HCEC 1CT (cell line): ENCODE measurements around the gene LITAFD.
A peak's percentile ranks its signal among the peaks of the same experiment; 100 is the strongest.
"Not testable (repeated sequence)": the region's sequence is repeated elsewhere in the genome, so short reads cannot be mapped to it uniquely, and the experiment has no call there.

Experiments used
- DNase-seq: peaks from one replicate; pipeline ENCODE4 v3.0.0-alpha.2; 2017

The LITAFD gene

DNA sequence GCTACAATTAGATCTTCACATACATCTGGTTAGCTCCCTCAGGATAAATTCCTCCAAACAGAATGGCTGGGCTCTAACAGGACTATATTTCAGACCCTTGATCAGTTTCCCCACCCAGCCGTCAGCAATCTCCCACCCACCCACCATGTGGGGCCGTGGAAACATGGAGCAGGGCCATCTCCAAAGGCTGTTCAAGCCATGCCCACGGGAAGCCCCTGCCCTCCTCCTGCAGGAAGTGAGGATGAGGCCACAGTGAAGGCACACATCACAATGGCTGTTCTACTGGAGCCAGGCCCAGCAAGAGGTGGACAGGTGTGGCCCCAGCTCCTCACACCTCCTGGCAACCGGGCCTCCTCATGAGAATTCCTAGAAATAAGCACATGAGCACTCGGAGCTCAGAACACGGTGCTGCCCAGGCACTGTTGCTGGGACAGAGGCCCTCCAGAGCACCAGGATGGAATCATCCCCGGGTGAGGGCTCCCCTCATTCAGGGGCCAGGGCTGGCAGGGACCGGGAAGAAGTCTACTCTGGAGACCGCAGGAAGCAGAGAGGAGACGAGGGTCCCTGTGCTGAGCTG, at the start of gene LITAFD:
Gene LITAFD, plus strand, starts transcription at position 311 of the 577 bp plus-strand sequence. CDS start 2,005 bp downstream, outside the sequence.
- DNase-seq, result no peak

DNA sequence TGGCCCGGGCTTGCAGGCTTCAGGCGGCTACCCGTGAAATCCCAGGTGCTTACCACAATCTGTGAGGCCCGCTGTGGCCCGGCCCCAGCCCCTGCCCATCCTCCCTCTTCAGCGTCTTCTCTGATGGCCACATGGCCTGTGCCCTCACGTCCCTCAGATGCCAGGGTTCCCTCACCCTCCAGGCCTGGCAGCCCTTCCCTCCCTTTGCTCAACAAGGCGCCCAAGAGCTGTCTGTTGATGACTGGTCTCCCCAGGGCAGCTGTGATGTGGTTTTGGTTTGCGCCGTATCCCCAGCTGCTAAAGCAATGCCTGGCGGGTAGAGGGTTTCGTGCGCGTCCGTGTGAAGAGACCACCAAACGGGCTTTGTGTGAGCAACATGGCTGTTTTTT, 49.4 kb upstream of the LITAFD start:
- no peak for DNase-seq

DNA sequence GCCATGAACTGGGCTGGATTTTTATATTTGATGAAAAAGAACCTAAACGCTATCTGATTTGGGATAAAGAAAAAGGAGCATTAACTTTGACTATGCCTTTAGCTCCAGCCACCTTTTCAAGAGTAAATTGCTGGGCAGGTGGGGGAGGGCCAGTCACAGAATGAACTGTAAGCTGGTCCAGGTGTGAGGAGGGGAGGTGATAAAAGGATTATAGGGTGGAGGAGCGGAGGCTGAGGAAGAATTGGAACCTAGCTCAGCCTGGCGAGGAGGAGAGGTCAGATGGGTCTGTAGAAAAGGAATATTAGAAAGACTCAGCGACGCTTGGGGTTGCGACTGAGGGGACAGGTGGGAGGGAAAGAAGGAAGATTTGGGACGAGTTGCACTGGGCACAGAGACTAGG, 45.4 kb upstream of the LITAFD start:
- DNase-seq, result not testable (repeated sequence)

DNA sequence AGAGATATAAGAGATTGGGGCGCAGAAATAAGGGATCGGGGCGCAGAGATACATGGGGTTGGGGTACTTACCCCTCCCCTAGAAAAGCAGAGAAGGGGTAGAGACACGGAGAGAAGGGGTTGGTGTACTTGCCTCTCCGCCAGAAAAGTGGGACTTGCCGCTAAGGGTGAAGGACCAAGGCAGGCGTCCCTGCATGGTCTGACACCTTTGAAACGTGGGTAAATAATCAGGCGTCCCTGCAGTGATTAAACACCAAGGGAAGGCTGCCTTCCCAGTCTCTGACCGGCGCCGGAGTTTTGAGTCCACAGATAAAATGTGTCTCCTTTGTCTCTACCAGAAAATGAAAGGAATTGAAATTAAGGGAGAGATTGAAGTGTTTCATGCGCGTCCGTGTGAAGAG, 44.6 kb upstream of the LITAFD start:
- DNase-seq, result not testable (repeated sequence)

DNA sequence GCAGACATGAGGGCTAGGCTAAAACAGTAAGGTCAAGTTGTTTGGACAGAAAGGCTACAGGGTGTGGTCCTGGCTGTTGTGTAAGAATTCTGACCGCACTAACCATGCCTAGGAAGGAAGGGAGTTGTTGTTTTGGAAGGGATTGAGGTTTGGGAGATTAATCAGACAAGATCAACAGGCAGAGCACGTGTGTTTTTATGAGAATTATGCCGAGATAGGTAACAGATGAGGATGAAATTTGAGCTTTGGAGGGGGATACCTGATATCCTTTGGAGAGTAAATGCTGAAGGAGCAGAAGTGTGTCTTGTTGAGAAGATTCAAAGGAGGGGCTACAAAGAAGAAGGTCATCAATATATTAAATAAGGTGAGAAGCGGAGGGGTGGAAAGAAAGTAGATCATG, 40.1 kb upstream of the LITAFD start:
- not testable (repeated sequence) for DNase-seq

DNA sequence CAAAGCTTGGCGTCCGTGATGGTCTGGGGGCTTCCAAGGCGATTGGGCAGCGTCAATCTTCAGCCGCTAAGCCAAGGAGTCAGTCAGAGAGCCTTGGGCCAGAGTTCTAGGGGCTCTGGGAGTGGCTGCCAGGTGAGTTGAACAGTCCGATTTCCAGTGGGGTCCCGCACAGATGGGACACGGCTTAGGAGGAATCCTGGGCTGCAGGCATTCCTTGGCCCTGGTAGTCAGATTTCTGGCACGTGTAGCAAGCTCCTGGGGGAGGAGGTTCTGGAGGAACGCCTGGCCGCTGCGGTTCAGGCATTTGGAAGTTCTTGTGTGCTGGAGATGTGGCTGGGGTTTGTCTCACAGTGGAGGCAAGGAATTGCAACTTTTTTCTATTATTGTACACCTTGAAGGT, 38.9 kb upstream of the LITAFD start:
- not testable (repeated sequence) for DNase-seq

DNA sequence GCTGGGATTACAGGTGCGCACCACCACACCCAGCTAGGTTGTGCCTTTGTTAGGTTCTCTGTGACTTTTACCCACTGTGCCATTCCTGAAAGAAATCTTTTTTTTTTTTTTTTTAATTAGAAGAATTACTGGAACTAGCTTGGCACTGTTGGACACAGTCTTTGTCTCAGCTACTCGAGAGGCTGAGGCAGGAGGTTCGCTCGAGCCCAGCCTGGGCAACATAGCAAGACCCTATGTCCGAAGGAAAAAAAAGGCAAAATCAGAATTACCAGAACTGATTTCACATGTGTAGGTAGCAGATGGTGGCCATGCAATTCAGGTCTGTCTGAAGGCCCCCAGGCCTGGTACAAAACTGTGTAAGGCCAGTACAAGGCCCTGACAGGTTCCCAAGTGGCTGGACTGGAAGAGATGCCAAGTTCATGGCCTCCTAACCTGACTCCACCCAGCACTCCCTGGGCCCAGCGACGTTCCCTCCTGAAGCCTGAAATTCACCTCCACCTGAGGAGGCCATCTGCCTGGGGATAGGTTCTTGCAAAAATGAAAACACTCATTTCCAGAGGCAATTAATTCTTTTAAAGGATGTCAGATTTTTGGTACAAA, 36.4 kb upstream of the LITAFD start:
- DNase-seq, result no peak

DNA sequence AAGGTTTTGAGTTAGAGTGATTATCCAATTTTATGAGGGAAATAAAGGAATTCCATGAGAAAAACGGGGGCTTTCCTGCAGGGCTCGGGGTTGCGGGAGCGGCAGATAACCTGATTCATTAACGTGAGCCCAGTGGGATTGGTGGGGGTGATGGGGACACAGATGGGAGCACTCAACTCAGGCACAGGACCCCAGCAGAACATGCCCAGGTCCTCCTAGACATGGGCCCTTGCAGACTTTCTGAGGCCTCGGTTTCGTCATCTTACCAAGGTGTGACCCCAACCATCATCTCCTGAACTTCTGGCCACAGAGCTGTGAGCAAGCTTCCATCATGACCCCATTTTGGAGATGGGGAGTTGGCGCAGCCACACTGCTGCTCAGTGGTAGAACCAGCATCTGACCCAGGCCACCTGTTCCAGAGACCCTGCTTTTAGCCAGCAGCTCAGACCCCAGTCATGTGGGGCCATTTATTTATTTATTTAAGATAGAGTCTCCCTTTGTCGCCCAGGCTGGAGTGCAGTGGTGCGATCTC, 35.7 kb upstream of the LITAFD start:
- DNase-seq, result no peak

DNA sequence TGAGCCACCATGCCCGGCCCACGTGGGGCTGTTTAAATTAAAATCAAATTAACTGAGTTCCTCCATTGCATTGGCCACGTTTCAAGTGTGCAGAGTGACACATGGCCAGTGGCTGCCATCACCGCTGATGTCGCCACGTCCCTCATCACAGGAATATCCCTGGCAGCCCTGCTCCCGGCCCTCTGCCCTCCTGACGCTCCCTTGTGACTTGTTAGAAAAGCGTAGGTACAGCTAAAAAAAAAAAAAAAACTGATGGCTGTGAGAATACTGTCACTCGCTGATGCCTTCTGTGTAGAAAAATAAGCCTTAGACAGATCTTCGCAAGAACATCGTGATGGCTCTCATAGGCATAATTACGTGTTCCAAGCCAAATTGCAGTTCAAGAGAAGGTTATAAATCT, 35.0 kb upstream of the LITAFD start:
- DNase-seq, result no peak

DNA sequence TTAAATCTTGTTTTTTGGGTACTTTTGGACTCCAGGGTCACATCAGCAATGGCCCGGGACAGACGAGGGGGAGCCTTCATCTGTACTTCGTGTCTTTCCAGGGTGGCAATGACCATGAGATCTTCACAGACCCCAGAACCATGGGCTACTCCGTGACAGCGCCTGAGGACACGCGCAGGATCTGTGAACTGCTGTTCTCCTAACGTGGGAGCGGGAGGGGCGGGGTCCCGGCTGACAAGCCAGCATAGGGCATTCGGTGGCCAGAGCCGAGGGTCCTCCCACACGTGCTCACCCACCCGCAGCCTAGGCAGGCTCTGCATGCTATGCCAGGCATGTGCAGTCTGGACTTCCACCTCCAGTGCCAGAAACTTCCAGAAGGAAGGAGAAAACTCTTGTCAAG, 34.5 kb upstream of the LITAFD start:
- DNase-seq, result no peak

DNA sequence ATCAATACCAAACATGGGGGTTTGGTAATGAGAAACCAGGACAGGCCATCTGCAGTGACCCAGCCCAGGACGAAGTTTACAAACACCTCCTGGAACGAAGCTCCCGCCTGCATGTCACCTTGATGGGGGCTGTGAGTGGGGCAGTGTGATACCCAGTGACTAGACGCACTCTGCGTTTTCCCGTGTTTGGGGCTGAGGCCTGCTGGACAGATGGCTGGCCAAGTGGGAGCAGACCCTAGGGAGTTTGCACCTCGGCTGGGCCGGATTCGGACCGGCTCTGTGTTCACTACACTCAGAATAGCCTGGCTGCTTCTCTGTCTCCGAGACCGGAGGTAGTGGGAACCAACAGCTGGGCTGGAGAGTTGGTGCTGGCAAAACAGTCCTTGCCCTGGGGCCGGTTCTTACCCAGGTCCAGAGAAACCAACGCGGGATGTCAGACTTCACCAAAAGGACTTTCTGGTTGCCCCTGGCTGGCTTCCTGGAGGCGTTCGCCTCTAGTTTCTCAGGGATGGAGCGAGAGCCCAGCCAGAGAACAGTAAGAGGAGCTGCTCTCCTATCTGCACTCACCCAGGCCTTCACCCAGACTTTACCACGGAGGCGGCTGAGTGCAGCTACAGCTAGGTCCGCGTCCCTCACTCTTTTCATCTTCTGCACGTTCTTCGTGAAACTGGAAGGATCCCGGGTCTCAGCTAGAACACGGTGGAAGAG, 33.8 kb upstream of the LITAFD start:
- DNase-seq, result no peak

DNA sequence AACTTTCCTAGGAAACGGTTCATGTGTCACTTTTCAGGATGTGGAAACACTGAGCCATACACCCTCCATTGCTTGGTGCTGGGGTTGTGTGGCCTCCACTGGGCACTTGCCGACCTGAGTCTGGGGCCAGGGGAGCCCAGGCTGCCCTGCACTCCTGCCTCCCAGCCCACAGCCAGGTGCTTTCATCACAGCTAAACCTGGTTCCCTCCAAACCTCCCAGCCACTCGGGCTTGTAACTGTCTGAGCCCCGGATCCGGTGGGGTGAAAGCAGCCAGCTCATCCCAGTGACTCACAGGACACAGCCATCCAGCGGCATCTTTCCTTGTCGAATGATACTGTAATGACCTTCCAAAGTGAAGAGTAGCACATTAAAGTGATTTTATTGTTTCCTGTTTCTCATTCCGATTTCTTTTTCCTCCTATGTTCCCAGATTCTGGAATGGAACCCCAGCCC, 33.2 kb upstream of the LITAFD start:
- DNase-seq, result peak; percentile 80

DNA sequence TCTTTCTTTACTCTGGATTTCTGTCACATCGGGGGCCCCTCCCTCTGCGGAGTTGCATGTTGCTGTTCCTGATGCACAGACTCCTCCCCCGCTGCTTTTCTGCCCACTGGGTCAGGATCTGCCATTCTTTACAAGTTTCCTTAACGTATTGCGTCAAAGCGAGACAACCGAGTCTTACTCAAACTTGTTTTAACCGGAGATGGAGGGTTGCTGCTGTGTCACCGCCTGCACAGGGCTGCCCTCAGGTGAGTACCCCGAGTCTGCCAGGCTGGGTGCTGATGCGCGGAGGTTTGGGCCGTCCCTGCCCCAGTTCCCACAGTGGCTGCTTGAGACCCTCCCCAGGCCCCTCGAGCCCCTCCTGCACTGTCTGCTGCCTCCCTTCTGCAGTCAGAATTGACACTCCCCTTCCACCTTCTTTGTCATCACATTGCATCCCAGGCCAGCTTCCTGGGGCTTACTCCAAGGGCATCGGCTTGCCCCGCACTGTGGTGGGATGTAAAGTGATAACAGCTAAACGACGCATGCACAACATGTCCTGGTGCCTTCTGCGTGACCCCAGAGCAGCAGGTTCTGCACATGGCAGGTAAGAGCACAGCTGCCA, 32.6 kb upstream of the LITAFD start:
- DNase-seq, result peak; percentile 19

DNA sequence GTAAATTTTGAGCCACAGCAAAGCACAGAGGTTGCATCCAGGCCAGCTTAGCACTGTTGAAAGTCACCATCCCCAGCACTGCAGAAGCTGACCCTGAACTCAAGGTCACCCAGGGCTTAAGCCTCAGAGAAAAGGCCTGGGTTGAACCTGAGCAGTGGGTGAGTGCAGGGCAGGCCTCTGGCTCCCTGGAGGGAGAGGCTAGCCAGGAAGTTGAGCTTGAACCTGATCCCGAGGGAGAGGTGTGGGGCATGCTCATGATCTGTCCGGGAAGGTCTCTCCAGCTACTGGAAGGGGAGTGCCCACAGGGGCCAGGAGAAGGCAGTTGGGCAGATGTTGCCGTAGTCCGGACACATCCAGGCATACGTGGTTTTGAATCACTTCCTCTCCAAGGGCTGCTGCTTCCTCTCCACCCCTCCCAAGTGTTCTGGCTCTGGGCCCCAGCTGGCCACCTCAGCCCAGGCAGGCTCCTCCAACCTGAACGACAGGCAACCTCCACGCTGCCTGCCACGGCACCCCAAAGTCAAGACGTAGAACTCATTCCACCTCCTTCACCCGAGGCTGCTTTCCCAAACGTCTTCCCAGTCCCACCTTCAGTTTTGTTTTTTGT, 31.8 kb upstream of the LITAFD start:
- DNase-seq, result peak; percentile 88

DNA sequence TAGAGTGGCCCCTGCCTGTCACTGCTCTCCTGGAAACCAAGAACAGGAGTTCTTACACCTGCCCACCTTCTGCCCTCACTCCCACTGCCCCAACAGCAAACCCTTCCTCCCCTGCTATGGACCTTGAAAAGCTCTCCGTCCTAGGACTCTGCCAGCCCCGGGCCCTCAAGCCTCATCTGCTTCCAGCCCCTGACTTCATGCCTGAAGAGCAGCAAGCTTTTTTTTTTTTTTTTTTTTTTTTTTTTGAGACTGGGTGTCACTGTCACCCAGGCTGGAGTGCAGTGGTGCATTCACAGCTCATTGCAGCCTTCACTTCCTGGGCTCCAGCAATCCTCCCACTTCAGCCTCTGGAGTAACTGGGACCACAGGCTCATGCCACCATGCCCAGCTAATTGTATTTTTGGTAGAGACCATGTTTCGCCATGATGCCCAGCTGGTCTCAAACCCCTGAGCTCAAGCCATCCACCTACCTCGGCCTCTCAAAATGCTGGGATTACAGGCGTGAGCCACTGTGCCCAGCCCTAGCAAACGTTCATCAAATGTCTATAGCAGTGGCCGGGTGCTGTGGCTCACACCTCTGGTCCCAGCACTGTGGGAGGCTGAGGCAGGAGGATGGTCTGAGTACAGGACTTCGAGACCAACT, 30.3 kb upstream of the LITAFD start:
- no peak for DNase-seq

DNA sequence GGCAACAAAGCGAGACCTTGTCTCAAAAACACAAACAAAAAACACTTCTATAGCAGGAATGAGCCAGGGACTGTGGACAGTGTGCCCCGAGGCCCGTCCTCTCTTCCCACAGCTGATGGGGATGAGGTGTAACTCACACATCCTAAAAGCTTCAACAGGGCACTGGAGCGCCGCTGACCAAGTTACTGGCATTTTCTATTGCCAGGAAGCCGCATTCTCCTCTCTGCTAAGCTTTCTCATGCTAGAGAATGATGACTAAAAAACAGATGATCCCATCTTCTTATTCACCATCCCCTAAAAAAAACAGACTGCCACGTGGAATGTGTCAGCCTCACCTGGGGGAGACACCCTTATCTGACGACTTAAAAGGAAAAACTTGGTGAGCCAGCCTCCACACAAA, 29.6 kb upstream of the LITAFD start:
- DNase-seq, result no peak

DNA sequence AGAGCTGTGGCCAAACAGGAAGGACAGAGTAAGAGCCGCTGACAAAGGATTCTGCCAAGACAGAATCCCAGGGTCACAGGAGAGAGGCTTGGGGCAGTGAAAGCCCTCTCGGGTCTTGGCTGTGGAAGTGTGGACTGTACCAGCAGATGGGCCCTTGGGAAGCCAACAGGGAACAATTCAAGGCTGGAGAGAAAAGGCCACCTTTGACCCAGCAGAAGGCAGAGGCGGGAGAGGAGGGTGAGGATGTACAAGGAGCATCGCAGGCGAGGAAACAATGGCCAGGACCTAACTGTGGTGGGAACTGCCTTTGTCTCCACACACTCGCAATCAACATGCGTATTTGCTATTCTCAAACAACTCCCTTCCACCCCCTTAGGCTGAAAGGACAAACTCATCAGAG, 29.0 kb upstream of the LITAFD start:
- DNase-seq, result no peak

DNA sequence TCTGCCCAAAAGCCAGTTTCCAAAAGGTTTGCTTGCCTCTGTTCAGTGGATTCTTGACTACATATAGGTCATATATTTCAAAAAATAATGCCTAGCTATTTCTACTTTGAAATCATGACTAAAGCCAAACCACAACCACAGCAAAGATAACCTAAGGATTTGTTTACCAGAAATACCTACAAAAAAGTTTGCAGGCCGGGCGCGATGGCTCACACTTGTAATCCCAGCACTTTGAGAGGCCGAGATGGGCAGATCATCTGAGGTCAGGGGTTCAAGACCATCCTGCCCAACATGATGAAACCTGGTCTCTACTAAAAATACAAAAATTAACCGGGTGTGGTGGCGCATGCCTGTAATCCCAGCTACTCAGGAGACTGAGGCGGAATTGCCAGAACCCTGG, 28.5 kb upstream of the LITAFD start:
- DNase-seq, result no peak

DNA sequence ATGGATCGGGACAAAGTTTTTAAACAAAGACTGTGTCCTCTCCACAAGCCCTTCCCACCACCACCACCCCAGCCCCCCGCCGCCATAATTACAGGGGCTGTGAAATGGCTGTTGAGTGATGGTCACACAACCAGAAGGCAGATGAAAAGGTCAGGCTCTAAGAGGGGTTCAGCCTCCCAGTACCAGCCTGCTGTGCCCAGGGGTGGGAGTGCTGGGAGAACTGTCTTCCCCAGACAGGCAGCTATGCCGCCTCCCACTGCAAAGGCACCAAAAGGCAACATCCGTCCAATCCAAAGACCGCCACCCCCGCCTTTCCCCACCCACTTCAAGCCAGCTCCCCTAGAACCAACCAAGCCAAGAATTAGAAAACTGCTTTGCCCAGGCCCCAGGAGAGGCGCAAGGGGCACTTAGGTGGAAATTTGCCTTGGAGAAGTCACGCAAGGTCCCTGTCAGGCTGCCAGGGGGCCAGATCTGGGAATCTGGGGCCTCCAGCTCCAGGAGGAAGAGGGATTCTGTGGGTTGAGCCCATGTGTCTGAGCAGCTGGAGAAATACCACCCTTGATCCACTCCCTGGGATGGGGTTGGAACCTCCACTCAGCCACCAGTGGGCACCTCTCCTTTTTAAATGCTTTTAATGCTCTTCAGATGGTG, 27.7 kb upstream of the LITAFD start:
- no peak for DNase-seq

DNA sequence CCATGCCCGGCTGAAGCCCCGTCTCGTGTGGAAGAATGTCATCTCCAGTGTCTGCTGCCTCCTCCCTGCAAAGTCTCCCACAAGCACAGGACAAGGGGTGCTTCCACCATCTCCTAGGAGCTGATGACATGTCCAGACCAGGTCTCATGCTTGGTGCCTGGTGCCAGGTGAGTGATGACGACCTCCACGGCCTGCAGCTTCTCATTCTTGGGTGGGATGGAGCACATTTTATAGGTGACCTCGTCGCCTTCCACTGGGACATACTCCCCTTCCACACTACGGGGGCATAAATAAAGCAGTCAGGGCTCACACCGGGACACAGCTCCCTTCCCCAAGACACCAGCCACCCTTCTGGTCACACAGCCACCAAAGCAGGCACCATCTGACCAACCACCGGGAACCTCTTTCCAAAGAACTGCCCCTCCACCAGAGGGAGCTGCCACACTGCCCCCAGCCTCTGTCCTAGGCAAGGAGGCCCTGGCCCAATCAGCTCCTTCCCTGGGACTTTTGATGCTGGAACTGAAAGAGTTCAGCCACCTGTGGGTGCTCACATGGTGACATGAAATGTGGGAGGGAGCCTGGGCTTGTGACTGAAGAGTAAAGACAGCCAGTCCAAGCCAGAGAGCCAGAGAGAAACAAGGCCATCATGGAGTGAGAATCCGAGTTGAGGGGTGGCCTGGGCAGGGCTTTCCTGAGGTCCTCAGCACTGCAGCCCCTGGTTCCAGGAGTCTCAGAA, 26.9 kb upstream of the LITAFD start:
- DNase-seq, result no peak

DNA sequence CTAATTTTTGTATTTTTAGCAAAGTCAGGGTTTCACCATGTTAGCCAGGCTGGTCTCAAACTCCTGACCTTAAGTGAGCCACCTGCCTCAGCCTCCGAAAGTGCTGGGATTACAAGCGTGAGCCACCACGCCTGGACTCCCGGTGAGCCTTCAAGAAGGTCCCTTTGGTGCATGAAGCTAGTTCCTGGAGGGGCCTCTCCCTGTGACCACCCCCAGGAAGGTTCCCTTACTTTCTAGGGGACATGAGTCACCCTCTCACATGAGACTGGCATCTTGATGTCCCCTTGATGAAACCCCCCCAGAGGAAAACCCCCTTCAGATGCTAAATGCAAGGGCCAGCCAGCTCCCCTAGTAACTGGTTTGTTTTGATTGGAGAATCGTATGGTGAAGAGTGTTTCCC, 26.2 kb upstream of the LITAFD start:
- DNase-seq, result no peak
